ENCODE data around the gene PTPN3. TPM values are rescaled to one million over a fixed set of nuclear protein-coding genes. Genes with fewer than 3 reads are reported as not detected.

Gene PTPN3
- total and polyA plus RNA-seq, 2 donors (not counting 1 experiment from before 2014, with no cell fraction given) = not detected

DNA sequence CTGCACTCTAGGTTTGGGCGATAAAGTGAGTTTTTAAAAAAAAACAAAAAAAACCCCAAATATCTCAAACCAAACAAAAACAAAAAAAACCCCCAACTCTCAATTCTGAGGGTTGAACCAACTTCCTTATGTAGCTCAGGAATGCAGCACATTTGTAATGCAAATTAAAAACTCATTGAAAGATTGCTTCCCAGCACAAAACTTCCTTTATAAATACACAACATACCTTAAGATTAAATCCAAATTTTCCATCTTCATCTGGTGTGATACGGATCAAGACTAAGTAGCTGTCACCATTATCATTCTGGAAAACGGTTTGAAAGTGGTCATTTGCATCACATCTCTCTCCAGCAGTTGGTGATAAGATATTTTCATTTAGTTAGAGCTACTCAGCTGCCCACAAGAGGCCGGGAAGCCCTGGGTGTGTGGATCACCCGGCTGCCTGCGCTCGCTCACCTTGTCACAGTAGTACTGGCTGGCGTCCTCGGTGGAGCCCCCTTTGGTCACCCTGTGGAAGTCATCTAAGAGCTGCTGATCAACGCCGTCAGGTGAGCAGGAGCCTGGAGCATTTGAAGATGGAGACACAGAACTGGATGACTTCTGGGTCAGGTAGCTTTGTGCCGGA is 88.2 kb downstream of the PTPN3 start:
- no peak for ATAC-seq (ENCODE audit: low read depth)
- Histone ChIP-seq H3K27me3 (replicated peaks in 1 of 4; ENCODE audit: control extremely low read depth in 1 of 4, control insufficient read depth in 3 of 4, insufficient read depth in 4 of 4, low read length in 3 of 4) (peaks cover 0 to 3% (median 0%) of the 10 kb centered on the region in 4 experiments), H3K4me2 (replicated peaks; ENCODE audit: low read depth, low read length, poor library complexity, severe bottlenecking) (no peak overlapping the region), H3K36me3 (replicated peaks in 1 of 2; ENCODE audit: control extremely low read depth in 1 of 2, control insufficient read depth in 1 of 2, extremely low read depth in 1 of 2, insufficient read depth in 2 of 2, low read length in 1 of 2) (no peaks in the 10 kb centered on the region), H3K4me3 (ENCODE audit: control extremely low read depth in 1 of 5, extremely low read depth in 1 of 5, insufficient read depth in 1 of 5, low read depth in 2 of 5, low read length in 4 of 5) (no peak overlapping the region), H3K4me1 (ENCODE audit: control insufficient read depth in 2 of 2, insufficient read depth in 2 of 2, low read length in 2 of 2) (peaks cover 0 to 12% of the 10 kb centered on the region in 2 donors), H3K9me3 (ENCODE audit: control extremely low read depth in 1 of 3, control insufficient read depth in 2 of 3, insufficient read depth in 1 of 3, low read length in 2 of 3) (no peaks in the 10 kb centered on the region), H3K9ac (ENCODE audit: low read length) (no peak overlapping the region), H3K27ac (ENCODE audit: low read length in 2 of 2) (no peak overlapping the region), H3K79me2 (ENCODE audit: control insufficient read depth, insufficient read depth, low read length) (no peaks in the 10 kb centered on the region), H2AFZ (ENCODE audit: insufficient read depth, low read depth, low read length, poor library complexity, severe bottlenecking) (no peak overlapping the region), H4K20me1 (ENCODE audit: control insufficient read depth, insufficient read depth, low read length, poor library complexity, severe bottlenecking) (no peaks in the 10 kb centered on the region)
- peak; percentile 27 for DNase-seq
- POLR2A ChIA-PET = no interaction called here
- 46% methylated on average over 9 of the region's 12 CpGs for WGBS (ENCODE audit: insufficient coverage)
- no peak overlapping the region for H3K27ac Mint-ChIP-seq
- peaks cover 28% of the 10 kb centered on the region for H3K4me1 Mint-ChIP-seq
- intact Hi-C loops (cut with micrococcal nuclease) = loop anchor here (5.0 to 10.0 kb wide), 3 partner anchors 88 to 395 kb away; partner anchors contain the start of genes CTNNAL1, EPB41L4B and TMEM245
- CTCF ChIA-PET = interaction anchor here (0.7 to 3.9 kb wide), 8 partner anchors 8 to 551 kb away, joined by 3 to 24 read pairs (median 4); no protein-coding TSS in a partner anchor
- TF ChIP-seq CTCF (IDR thresholded peaks at IDR 0.05) (peak; percentile 21), EZH2 (IDR thresholded peaks at IDR 0.05; ENCODE audit: borderline replicate concordance, insufficient read depth, low read depth, low read length, poor library complexity, severe bottlenecking) (no peak)
- H3K4me3 Mint-ChIP-seq = no peak overlapping the region
- peaks cover 9% of the 10 kb centered on the region for H3K27me3 Mint-ChIP-seq
- no peaks in the 10 kb centered on the region for H3K9me3 Mint-ChIP-seq (ENCODE audit: insufficient read depth)

DNA sequence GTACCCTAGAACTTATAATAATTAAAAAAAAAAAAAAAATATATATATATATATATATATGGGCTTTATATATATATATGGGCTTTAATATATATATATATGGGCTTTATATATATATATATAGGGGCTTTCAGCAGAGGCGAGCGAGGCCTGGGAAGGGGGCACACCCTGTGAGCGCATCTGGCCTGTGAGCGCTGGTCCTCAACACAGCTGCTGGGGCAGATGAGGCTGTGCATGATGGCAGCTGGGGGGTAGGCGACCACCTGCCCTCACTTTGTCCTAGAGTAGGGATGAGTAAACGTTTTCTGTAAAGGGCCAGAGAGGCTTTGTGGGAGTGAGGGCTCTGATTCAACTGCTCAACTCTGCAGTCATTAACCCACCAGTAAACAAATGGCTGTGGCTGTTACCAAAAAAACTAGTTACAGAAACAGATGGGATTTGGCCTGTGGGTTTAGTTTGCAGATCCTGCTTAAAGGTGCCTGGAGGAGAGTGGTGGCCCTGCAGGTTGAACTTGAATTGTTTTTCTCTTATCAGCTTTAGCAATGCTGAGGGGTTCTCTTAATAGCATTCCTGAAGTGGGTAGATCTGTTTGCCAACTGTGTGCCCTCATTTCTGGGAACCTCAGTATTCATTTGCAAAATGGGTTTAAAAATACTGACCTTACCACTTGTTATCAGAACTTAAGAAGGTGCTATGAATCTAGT is 89.2 kb downstream of the PTPN3 start:
- no peaks in the 10 kb centered on the region for H4K20me1 ChIP-seq (ENCODE audit: control insufficient read depth, insufficient read depth, low read length, poor library complexity, severe bottlenecking)
- H3K27ac ChIP-seq (ENCODE audit: low read length in 2 of 2) = no peak overlapping the region
- no peak overlapping the region for H3K4me3 ChIP-seq (ENCODE audit: control extremely low read depth in 1 of 5, extremely low read depth in 1 of 5, insufficient read depth in 1 of 5, low read depth in 2 of 5, low read length in 4 of 5)
- H3K4me1 ChIP-seq (ENCODE audit: control insufficient read depth in 2 of 2, insufficient read depth in 2 of 2, low read length in 2 of 2) = peaks cover 0 to 12% of the 10 kb centered on the region in 2 donors
- TF ChIP-seq EZH2 (IDR thresholded peaks at IDR 0.05; ENCODE audit: borderline replicate concordance, insufficient read depth, low read depth, low read length, poor library complexity, severe bottlenecking) = no peak
- TF ChIP-seq CTCF (IDR thresholded peaks at IDR 0.05) = no peak
- peaks cover 9% of the 10 kb centered on the region for H3K27me3 Mint-ChIP-seq
- POLR2A ChIA-PET = no interaction called here
- DNase-seq (no peak), ATAC-seq (ENCODE audit: low read depth) (no peak)
- H3K27me3 ChIP-seq (replicated peaks in 1 of 4; ENCODE audit: control extremely low read depth in 1 of 4, control insufficient read depth in 3 of 4, insufficient read depth in 4 of 4, low read length in 3 of 4) = peaks cover 0 to 6% (median 0%) of the 10 kb centered on the region in 4 experiments
- CTCF ChIA-PET = interaction anchor here (0.8 to 3.9 kb wide), 3 partner anchors 10 to 32 kb away, joined by 3 to 24 read pairs (median 6); no protein-coding TSS in a partner anchor
- intact Hi-C loops (cut with micrococcal nuclease) = no loop called here
- no peaks in the 10 kb centered on the region for H3K79me2 ChIP-seq (ENCODE audit: control insufficient read depth, insufficient read depth, low read length)
- no peak overlapping the region for H3K4me2 ChIP-seq (replicated peaks; ENCODE audit: low read depth, low read length, poor library complexity, severe bottlenecking)
- H3K9ac ChIP-seq (ENCODE audit: low read length) = no peak overlapping the region
- no peaks in the 10 kb centered on the region for H3K36me3 ChIP-seq (replicated peaks in 1 of 2; ENCODE audit: control extremely low read depth in 1 of 2, control insufficient read depth in 1 of 2, extremely low read depth in 1 of 2, insufficient read depth in 2 of 2, low read length in 1 of 2)
- no peak overlapping the region for H3K4me3 Mint-ChIP-seq
- H3K4me1 Mint-ChIP-seq = peaks cover 24% of the 10 kb centered on the region
- no peak overlapping the region for H2AFZ ChIP-seq (ENCODE audit: insufficient read depth, low read depth, low read length, poor library complexity, severe bottlenecking)
- WGBS (ENCODE audit: insufficient coverage) = 89% methylated on average over 3 of the region's 6 CpGs
- no peaks in the 10 kb centered on the region for H3K9me3 ChIP-seq (ENCODE audit: control extremely low read depth in 1 of 3, control insufficient read depth in 2 of 3, insufficient read depth in 1 of 3, low read length in 2 of 3)
- H3K27ac Mint-ChIP-seq = no peak overlapping the region
- no peaks in the 10 kb centered on the region for H3K9me3 Mint-ChIP-seq (ENCODE audit: insufficient read depth)

Measured in B cell (primary cell).